OCI-LY7 (cell line): ENCODE data around the gene C2orf42. TPM values are rescaled to one million over a fixed set of nuclear protein-coding genes. Genes with fewer than 3 reads are reported as not detected.

Experiments
- BruUV-seq: library from RNA; stranded (reverse); fragments of 400-500 nt; replicated peaks from 2 replicates; lab custom pipeline; 2021; lab: Mats Ljungman, UMichigan
- CTCF ChIA-PET: fragments of 300-600 bp; sonication (Branson Sonifier 250); formaldehyde crosslinking; loops from one replicate; lab custom pipeline; 2022; ENCODE audit warnings: antibody characterized with exemption; ENCODE audit not compliant: unreplicated experiment; lab: Charles Lee
- POLR2A ChIA-PET: fragments of 300-600 bp; sonication (Branson Sonifier 250); formaldehyde crosslinking; loops from one replicate; lab custom pipeline; 2022; ENCODE audit warnings: antibody characterized with exemption; lab: Charles Lee
- DNase-seq: peaks from one replicate; pipeline ENCODE4 v3.0.0-alpha.2; 2015; ENCODE audit warnings: low spot score
- H2AFZ ChIP-seq: fragments of 200-600 bp; sonication (generic), shearing (Covaris generic); 2 replicates; pipeline ENCODE4 v1.6.1; 2014; ENCODE audit warnings: mild to moderate bottlenecking, antibody characterized with exemption, low read length, moderate library complexity
- H3K27ac ChIP-seq: fragments of 200-600 bp; sonication (generic); 2 replicates; pipeline ENCODE4 v1.5.1; 2014; ENCODE audit warnings: mixed run types, low read depth, mild to moderate bottlenecking, moderate library complexity, low read length, inconsistent platforms; ENCODE audit not compliant: poor library complexity, severe bottlenecking
- H3K36me3 ChIP-seq: fragments of 200-600 bp; sonication (generic); 2 replicates; pipeline ENCODE4 v1.6.1; 2014; ENCODE audit warnings: mild to moderate bottlenecking, antibody characterized with exemption, low read length, moderate library complexity, mixed read lengths; ENCODE audit not compliant: insufficient read depth
- H3K4me1 ChIP-seq: fragments of 200-600 bp; sonication (generic); 2 replicates; pipeline ENCODE4 v1.5.1; 2014; ENCODE audit warnings: mild to moderate bottlenecking, low read length; ENCODE audit not compliant: insufficient read depth, poor library complexity, severe bottlenecking
- H3K4me2 ChIP-seq: fragments of 200-600 bp; sonication (generic); 2 replicates; pipeline ENCODE4 v1.6.1; 2014; ENCODE audit warnings: mild to moderate bottlenecking, low read length
- H3K4me3 ChIP-seq: fragments of 200-600 bp; sonication (generic); 2 replicates; pipeline ENCODE4 v1.5.1; 2014; ENCODE audit warnings: mild to moderate bottlenecking, low read depth, low read length; ENCODE audit not compliant: poor library complexity, severe bottlenecking
- H3K79me2 ChIP-seq: fragments of 200-600 bp; sonication (generic); 2 replicates; pipeline ENCODE4 v1.6.1; 2016; ENCODE audit warnings: low read depth, mild to moderate bottlenecking, low read length, moderate library complexity, mixed read lengths; ENCODE audit not compliant: insufficient read depth
- H3K9me2 ChIP-seq: fragments of 200-600 bp; sonication (generic); 2 replicates; pipeline ENCODE4 v1.6.1; 2016; ENCODE audit warnings: mild to moderate bottlenecking, low read length, mixed read lengths; ENCODE audit not compliant: insufficient read depth
- H3K9me3 ChIP-seq: fragments of 200-600 bp; sonication (generic); 2 replicates; pipeline ENCODE4 v1.6.1; 2014; ENCODE audit warnings: mild to moderate bottlenecking, mixed run types, low read length, mixed read lengths
- H4K20me1 ChIP-seq: fragments of 200-600 bp; sonication (generic); 2 replicates; pipeline ENCODE4 v1.6.1; 2014; ENCODE audit warnings: mild to moderate bottlenecking, antibody characterized with exemption, low read length, moderate library complexity, mixed read lengths; ENCODE audit not compliant: insufficient read depth
- EZH2phosphoT487 ChIP-seq: fragments of 200-600 bp; sonication (generic); IDR thresholded peaks from 2 replicates; pipeline ENCODE4 v1.6.1; 2018; ENCODE audit warnings: low read depth, borderline replicate concordance, mild to moderate bottlenecking, mixed run types, antibody characterized with exemption, low read length, moderate library complexity, mixed read lengths
- intact Hi-C: fragments of 100-400 bp; cut with micrococcal nuclease; formaldehyde crosslinking; loops from one replicate; pipeline ENCODE4 v1.10.0; 2022; ENCODE audit not compliant: unreplicated experiment
- total RNA-seq, 2 experiments: library from RNA; depleted of rRNA in 1 of 2; stranded (reverse); fragments of >200 nt in 1 of 2; shearing (Covaris generic) in 1 of 2; gene quantifications; 2 replicates each; pipeline ENCODE4 v1.2.3, GENCODE V29; 2014 to 2022
- TF ChIP-seq, protein P1 (sequence below): fragments of 200-600 bp; sonication (generic); conservative IDR thresholded peaks from 2 replicates; pipeline ENCODE4 v1.5.1; 2014; ENCODE audit warnings: mild to moderate bottlenecking, antibody characterized with exemption, low read length, moderate library complexity, mixed read lengths

Gene C2orf42
- total RNA-seq, 2 experiments from 2014 or later: 19.0 to 24.5 TPM

DNA sequence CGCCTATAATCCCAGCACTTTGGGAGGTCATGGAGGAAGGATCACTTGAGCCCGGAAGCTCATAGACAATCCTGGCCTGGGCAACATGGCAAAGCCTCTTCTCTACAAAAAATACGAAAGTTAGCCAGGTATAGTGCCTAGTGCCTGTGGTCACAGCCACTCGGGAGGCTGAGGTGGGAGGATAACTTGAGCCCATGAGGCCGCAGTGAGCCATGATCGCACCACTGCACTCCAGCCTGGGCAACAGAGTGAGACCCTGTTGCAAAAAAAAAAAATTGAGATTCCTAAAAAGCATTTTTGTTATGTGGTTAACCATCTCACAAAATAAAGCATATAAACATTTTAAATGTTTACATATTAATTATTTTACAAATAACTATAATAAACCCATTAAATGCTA is 89.6 kb downstream of the C2orf42 start:
- no peak overlapping the region for H3K4me2 ChIP-seq
- H3K79me2 ChIP-seq: peaks cover 9% of the 10 kb centered on the region; the same call in 1 of the 2 replicates
- ChIA-PET CTCF (no interaction called here), POLR2A (interaction anchor here (0.9 kb wide), 1 partner anchor 15 kb away, joined by 4 read pairs; no protein-coding TSS in a partner anchor)
- intact Hi-C loops: no loop called here
- no peaks in the 10 kb centered on the region for H3K36me3 ChIP-seq
- DNase-seq: no peak
- TF ChIP-seq, protein P1, sequence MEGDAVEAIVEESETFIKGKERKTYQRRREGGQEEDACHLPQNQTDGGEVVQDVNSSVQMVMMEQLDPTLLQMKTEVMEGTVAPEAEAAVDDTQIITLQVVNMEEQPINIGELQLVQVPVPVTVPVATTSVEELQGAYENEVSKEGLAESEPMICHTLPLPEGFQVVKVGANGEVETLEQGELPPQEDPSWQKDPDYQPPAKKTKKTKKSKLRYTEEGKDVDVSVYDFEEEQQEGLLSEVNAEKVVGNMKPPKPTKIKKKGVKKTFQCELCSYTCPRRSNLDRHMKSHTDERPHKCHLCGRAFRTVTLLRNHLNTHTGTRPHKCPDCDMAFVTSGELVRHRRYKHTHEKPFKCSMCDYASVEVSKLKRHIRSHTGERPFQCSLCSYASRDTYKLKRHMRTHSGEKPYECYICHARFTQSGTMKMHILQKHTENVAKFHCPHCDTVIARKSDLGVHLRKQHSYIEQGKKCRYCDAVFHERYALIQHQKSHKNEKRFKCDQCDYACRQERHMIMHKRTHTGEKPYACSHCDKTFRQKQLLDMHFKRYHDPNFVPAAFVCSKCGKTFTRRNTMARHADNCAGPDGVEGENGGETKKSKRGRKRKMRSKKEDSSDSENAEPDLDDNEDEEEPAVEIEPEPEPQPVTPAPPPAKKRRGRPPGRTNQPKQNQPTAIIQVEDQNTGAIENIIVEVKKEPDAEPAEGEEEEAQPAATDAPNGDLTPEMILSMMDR: no peak
- no peak for TF ChIP-seq EZH2phosphoT487
- no peaks in the 10 kb centered on the region for H3K9me3 ChIP-seq
- no peak overlapping the region for H2AFZ ChIP-seq
- no peaks in the 10 kb centered on the region for H4K20me1 ChIP-seq
- no peak overlapping the region for H3K4me3 ChIP-seq
- no peak overlapping the region for H3K27ac ChIP-seq
- peaks cover 35% of the 10 kb centered on the region for H3K4me1 ChIP-seq
- H3K9me2 ChIP-seq: no peaks in the 10 kb centered on the region
- BruUV-seq: no TSS peak

Other genes starting within 250 kb of the C2orf42 start
- gene ASPRV1, start 229.4 kb downstream of the C2orf42 start, total RNA-seq (2014; rRNA removed; shearing (Covaris generic)): 0.88 and 1.4 TPM in 2 replicates
- 0.77 and 1.3 TPM in 2 replicates for gene ASPRV1, start 229.4 kb downstream of the C2orf42 start, total RNA-seq (2022)
- gene PCBP1, start 103.5 kb downstream of the C2orf42 start, total RNA-seq (2014; rRNA removed; shearing (Covaris generic)): 54.8 and 58.2 TPM in 2 replicates
- 393 and 423 TPM in 2 replicates for gene PCBP1, start 103.5 kb downstream of the C2orf42 start, total RNA-seq (2022)
- gene TIA1, start 57.6 kb upstream of the C2orf42 start, total RNA-seq (2014; rRNA removed; shearing (Covaris generic)): 129 and 147 TPM in 2 replicates
- gene TIA1, start 57.6 kb upstream of the C2orf42 start, total RNA-seq (2022): 121 and 129 TPM in 2 replicates
- gene PCYOX1, start 67.1 kb upstream of the C2orf42 start, total RNA-seq (2014; rRNA removed; shearing (Covaris generic)): 4.8 and 4.9 TPM in 2 replicates
- gene PCYOX1, start 67.1 kb upstream of the C2orf42 start, total RNA-seq (2022): 8.5 and 10.5 TPM in 2 replicates
- gene SNRPG, start 102.7 kb upstream of the C2orf42 start, total RNA-seq (2014; rRNA removed; shearing (Covaris generic)): 221 and 309 TPM in 2 replicates
- 295 and 349 TPM in 2 replicates for gene SNRPG, start 102.7 kb upstream of the C2orf42 start, total RNA-seq (2022)
- 57.2 and 71.0 TPM in 2 replicates for gene FAM136A, start 111.0 kb upstream of the C2orf42 start, total RNA-seq (2014; rRNA removed; shearing (Covaris generic))
- gene FAM136A, start 111.0 kb upstream of the C2orf42 start, total RNA-seq (2022): 70.8 and 82.2 TPM in 2 replicates